HL-60 (cell line): Measurements from ENCODE around the gene SAE1.

Experiments
- CTCF ChIP-seq: IDR thresholded peaks from one replicate; pipeline ENCODE4 v1.5.1; 2011; ENCODE audit warnings: low read length, control low read depth, inconsistent platforms; ENCODE audit not compliant: insufficient read depth
- POLR2AphosphoS5 ChIP-seq: IDR thresholded peaks from 2 replicates; pipeline ENCODE4 v1.6.1; 2012; ENCODE audit warnings: low read depth
- SPI1 ChIP-seq: IDR thresholded peaks from 2 replicates; pipeline ENCODE4 v1.6.1; 2012; ENCODE audit warnings: low read depth, mild to moderate bottlenecking, borderline replicate concordance

- 0 out of 2 replicates have a peak, but pooled peaks have one; percentile 7 for TF ChIP-seq SPI1
- TF ChIP-seq CTCF: no peak
- TF ChIP-seq POLR2AphosphoS5: 0 out of 2 replicates have a peak, but pooled peaks have one; percentile 2
Observed at GRCh38 chr19:47256693-47257410, 126.2 kb downstream of the SAE1 start.
